Dermis blood vessel endothelial cell (primary cell): ENCODE results near the gene ABCC11. TPM values are rescaled to one million over a fixed set of nuclear protein-coding genes. Genes with fewer than 3 reads are reported as not detected.
A peak's percentile ranks its signal among the peaks of the same experiment; 100 is the strongest.

Experiments
- DNase-seq: peaks from one replicate; pipeline ENCODE4 v3.0.0; 2010
- total RNA-seq: library from RNA; depleted of rRNA; stranded (reverse); fragments of >200 nt; gene quantifications from 2 replicates; pipeline ENCODE4 v1.2.3, GENCODE V29; 2014

Gene ABCC11
- total RNA-seq, result not detected in 2 replicates

DNA sequence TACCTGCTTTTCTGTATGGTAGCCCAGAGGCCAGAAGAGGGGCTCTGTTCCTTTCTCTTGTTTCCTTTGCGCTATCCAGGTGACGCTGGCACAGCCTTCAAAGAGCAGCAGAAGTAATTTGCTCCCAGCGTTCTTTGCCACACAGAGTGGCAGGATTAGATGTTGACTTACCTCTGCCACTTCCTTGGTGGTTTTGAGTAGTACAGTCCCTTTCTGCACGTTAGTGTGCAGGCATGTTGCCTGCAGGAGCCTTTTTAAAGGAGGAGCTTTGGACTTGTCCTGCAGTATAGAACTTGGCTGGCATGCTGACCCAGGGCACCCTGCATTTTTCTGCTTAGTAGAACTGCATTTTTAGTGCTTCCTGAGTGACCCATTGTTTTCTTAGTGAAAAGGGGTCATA is at the start of gene ABCC11:
TSS of gene ABCC11 (minus strand) at position 229 of the 400 bp plus-strand sequence. CDS start 15,618 bp downstream, outside the sequence.
- no peak for DNase-seq

- DNase-seq, result no peak
These were observed 48.3 kb upstream of the ABCC11 start for GRCh38 chr16:48295488-48296281.

DNA sequence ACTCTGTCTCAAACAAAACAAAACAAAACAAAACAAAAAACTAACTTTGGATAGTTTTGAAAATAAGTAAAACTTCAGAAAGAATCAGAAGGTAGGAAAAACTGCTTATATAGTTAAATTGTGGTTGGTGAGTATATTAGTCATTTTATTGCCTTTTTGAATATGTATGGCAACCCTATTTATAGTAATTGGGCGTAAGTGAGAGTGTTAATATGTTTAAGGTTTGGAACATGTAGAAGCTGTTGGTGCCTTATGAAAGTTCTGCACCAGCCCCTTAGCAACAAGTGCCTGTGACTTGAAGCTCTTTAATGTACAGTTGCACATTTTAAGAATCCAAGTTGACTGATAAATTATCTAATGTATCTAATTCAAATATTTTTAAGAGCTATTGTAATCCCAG is 47.4 kb upstream of the ABCC11 start:
- DNase-seq, result no peak

GRCh38 chr16:48292452-48292851 is 45.1 kb upstream of the ABCC11 start:
- DNase-seq, result no peak

- no peak for DNase-seq
These were observed 44.4 kb upstream of the ABCC11 start for GRCh38 chr16:48291754-48292153.

- peak; percentile 13 for DNase-seq
These were observed 44.0 kb upstream of the ABCC11 start for GRCh38 chr16:48291303-48291702.

DNA sequence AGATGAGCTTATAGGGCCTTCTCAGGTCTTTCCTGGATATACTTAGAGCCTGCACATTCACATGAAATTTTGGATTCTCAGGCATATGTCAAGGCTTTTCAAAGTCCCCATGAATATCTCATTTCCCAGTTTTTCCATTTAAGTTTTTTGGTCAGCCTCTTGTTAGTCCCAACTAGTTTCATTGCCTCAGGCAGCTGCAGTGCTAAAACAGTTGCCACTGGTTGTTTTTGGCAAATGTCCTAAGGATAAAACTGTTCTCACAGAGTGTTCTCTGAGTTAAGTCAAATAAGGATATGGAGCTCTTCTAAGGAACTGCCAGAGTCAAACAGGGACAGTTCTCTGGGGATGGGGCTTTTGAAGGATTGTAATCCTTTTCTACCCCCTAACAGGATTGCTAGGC is 39.9 kb upstream of the ABCC11 start:
- DNase-seq, result no peak

GRCh38 chr16:48284772-48285409 is 37.6 kb upstream of the ABCC11 start:
- no peak for DNase-seq

GRCh38 chr16:48282636-48283263 is 35.4 kb upstream of the ABCC11 start:
- DNase-seq, result peak; percentile 14

DNA sequence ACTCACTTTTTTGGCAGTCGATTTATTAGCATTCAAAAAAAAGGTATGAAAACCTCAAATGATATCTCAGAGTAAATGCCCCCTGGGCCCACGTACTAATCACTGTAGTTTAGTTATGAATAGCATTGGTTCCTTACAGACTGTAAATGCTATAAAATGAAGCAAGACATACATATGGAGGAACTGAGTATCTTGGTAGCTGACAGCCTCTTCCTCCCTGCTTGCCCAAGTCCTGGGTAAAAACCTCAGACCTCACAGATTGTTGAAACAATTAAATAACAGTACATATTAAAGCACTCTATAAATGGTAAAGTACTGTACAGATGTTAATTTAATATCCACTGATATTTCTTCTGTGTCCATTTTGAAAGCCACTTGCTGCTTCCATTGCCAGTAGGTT is 33.2 kb upstream of the ABCC11 start:
- no peak for DNase-seq

DNA sequence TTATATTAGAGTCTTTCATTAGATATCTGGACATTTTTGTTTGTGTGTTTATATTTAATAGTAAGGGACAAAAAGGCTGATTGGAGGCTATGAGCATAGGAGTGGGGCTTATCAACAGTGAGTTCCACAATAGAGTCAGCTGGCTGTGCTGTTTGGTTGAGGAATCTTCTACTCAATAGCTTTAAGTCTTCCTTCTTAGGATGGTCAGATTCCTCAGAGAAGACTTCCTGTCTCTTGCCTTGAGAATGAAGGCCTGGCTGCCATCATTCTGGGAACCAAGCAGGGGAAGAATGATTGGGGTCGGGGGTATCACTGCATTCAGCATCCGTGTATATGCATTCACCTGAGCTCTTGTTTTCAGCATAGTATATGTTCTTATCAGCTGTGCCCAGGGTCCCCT is 31.9 kb upstream of the ABCC11 start:
- DNase-seq, result peak; percentile 30

DNA sequence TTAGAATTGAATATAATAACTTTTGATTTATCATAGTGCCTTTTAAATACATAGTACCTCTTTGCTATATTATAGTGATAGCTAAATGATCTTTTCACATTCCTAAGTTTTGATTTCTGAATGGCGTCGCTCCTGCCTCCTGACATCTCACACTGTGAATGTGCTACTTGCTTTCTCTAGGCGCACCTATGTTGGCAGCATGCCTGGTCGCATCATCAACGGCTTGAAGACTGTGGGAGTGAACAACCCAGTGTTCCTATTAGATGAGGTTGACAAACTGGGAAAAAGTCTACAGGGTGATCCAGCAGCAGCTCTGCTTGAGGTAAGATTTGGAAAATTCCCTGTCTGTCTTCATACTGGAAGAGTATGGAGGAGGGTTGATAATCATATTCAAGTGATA is 29.8 kb upstream of the ABCC11 start:
- DNase-seq, result peak; percentile 25

- peak; percentile 74 for DNase-seq
These were observed 28.8 kb upstream of the ABCC11 start for GRCh38 chr16:48276102-48276501.

DNA sequence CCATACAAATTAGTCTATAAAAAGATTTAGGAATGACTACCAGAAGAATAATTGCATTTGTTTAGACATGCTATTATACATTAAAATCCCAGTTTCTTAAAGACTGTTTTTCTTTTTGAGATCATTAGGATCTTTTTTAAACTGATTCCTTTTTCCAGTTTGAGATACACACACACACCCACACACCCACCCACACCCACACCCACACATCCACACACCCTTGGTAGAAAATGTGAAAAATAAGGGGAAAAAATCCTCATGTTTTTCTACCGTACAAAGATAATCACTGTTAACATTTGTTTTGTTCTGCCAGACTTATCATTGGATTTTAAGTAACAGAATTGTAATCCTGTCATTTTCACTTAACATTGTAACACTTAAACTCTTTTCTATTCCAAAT is 27.1 kb upstream of the ABCC11 start:
- DNase-seq, result no peak

- DNase-seq, result peak; percentile 19
These were observed 25.6 kb upstream of the ABCC11 start for GRCh38 chr16:48272837-48273421.

DNA sequence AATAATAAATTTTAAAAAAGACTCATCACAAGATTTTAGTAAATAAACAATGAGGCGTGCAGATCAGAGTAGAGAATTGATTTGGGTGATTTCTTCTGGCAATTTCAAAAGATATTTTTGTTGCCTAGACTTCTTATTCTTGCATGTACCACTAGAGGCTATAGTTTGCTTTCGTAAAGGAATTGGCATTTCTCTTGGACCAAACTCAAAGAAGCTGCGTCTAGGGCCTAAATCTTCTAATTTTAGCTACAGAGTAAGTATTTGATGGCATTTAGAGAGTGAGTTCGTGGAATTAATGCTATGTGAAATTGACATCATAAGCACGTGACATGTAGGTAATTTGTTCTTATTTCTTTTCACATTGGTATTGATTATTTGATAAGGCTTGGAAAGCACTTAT is 24.4 kb upstream of the ABCC11 start:
- DNase-seq, result no peak

GRCh38 chr16:48269011-48269410 is 21.7 kb upstream of the ABCC11 start:
- no peak for DNase-seq

DNA sequence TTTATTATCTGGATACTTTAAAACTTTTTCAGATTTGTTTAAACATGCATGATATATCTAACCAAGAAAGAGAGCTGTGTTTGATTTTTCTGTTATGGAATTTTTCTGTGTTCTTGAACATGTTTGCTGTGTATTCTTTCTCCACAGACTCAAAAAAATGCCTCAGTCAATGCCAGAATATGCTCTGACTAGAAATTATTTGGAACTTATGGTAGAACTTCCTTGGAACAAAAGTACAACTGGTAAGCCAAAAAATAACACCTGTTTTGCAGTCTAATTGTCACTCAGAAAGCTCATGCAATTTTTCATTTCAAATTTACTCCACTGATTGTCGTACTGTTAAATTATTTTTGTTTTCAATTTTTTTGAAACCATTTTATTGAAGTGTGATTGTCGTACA is 15.3 kb upstream of the ABCC11 start:
- no peak for DNase-seq

DNA sequence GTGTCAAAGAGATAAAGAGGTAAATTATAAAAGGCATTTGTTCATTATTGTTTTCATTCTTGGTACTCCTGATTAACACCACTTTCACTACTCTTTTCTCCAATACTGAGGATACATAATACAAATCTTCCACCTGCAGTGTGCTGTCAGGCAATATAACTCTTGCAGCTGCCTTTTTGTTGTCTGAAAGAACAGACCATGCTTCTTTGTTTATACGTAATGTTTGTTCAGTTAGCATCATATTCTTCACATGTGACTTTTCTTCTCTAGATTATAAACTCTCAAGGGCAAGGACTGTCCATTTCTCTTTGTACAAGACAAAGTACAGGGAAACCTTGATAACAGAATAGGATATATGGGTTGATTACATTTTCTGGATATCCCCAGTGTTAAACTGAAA is 14.2 kb upstream of the ABCC11 start:
- DNase-seq, result no peak

- DNase-seq, result no peak
These were observed 9.3 kb upstream of the ABCC11 start for GRCh38 chr16:48256579-48257177.

DNA sequence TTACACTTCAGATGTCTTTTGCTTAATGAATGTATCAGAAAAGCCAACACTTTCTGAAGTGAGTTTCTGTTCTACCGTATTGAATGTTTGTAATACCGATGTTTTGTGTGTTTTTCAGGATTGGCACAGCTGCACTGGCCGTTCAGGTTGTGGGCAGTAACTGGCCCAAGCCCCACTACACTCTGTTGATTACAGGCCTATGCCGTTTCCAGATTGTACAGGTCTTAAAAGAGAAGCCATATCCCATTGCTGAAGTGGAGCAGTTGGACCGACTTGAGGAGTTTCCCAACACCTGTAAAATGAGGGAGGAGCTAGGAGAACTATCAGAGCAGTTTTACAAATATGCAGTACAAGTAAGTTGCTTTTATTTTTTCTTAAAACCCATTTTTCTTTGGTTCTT is 4.7 kb upstream of the ABCC11 start:
- no peak for DNase-seq

DNA sequence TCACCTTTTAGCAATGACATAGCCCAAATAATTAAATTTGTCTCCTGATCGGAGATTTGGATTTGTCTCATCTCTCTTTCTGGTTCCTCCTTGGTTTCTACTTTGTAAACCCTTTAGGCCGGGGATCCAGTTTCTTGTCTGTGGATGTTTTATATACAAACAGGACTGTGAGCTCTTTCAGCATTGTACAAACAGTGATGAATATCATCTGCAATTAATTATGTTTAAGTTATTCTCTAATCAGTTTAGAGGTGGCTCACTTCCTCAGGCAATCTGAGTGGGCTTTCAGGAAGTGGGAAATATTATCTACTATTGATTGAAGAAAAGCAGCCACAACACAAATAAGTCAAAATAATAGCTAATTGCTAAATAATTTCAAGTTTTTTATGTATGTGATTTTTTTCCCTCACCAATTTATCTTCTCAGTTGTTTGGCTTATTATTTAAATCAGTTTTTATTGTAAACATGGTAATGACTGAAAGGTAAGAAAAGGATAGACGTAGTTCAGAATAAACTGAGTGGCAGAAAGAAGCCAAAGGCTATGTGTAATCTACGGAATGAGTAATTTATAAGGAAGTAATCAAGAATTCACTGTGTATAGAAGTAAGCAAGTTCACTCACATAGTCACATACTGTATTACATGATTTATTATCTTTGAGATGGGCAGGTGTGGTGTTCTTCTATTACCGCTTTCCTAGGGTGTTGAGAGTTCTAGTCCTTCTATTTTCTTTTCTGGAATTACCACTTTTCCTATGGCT is 3.4 kb upstream of the ABCC11 start:
- no peak for DNase-seq
